ENCODE data around the gene ASIC1. TPM values are rescaled to one million over a fixed set of nuclear protein-coding genes. Genes with fewer than 3 reads are reported as not detected.

Gene ASIC1
- total and polyA plus RNA-seq, 7 experiments from 2014 or later: 0.14 to 10.1 (median 1.7) TPM

DNA sequence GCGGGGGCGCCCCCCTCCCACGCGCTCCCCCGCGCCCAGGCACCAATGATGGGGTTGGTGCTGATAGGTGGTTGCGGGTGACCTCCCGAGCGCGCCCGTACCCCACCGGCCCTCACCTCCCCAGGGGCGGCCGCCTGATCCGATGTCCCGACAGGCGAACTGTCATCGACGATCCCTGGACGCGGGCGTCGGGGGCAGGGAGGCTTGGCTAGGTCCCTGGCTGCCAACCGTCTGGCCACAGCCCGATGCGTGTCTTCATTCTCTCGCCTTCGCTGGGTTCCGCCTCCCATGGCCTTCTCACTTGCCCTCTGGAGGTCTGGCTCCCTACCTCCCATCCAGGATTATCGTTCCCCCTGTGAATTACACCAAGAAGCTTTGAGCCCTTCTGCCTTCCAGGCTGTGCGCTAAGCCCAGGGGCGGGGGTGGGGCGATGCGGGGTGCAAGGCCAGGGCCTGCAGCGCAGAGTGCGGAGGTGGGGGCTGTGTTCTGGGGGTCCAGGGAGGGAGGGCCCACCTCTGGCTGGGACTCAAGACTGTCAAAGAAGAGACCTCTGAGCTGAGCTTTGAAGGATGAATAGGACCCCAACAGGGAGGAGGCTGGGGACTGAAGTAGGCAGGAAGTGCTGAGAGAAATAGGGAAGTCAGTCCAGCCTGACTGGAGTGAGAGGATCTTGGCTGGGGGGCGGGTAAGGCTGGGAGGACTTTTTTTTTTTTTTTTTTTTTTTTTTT, 24.4 kb upstream of the ASIC1 start:
- Mint-ChIP-seq H3K36me3 (no peaks in the 10 kb centered on the region), H3K27me3 (peaks cover 19 to 36% (median 26%) of the 10 kb centered on the region in 5 donors), H3K4me3 (peak overlapping the region in 1 of 10 donors; percentile 28), H3K27ac (no peak overlapping the region), H3K4me1 (peaks cover 0 to 3% (median 0%) of the 10 kb centered on the region in 7 donors), H3K9me3 (peaks cover 0 to 1% (median 0%) of the 10 kb centered on the region in 11 donors)
- Histone ChIP-seq H3K4me3 (ENCODE audit: low read length) (no peak overlapping the region), H3K9me3 (ENCODE audit: control insufficient read depth in 2 of 3, low read length in 3 of 3) (no peaks in the 10 kb centered on the region), H3K4me1 (ENCODE audit: control insufficient read depth in 2 of 2, insufficient read depth in 2 of 2, low read length in 2 of 2) (no peaks in the 10 kb centered on the region), H3K27ac (ENCODE audit: low read depth, low read length) (no peak overlapping the region), H3K27me3 (ENCODE audit: control insufficient read depth in 2 of 2, insufficient read depth in 2 of 2, low read length in 2 of 2) (peaks cover 0 to 4% of the 10 kb centered on the region in 2 donors), H3K36me3 (ENCODE audit: control insufficient read depth in 2 of 3, insufficient read depth in 3 of 3, low read length in 3 of 3) (no peaks in the 10 kb centered on the region)
- DNase-seq: no peak
- intact Hi-C loops (cut with micrococcal nuclease): no loop called here
- ChIA-PET CTCF (interaction anchor here (0.6 kb wide), 1 partner anchor 656 kb away, joined by 3 read pairs; no protein-coding TSS in a partner anchor), POLR2A (interaction anchor here (0.6 to 0.7 kb wide), 3 partner anchors 149 to 1115 kb away, joined by 3 to 6 read pairs (median 3); no protein-coding TSS in a partner anchor)
- ATAC-seq: peak; percentile 73

GRCh38 chr12:50038336-50038735, 19.1 kb upstream of the ASIC1 start:
- ATAC-seq: no peak
- DNase-seq: no peak
- no peaks in the 10 kb centered on the region for H3K36me3 ChIP-seq (ENCODE audit: control insufficient read depth in 2 of 3, insufficient read depth in 3 of 3, low read length in 3 of 3)
- no peaks in the 10 kb centered on the region for H3K27me3 ChIP-seq (ENCODE audit: control insufficient read depth in 2 of 2, insufficient read depth in 2 of 2, low read length in 2 of 2)
- no peaks in the 10 kb centered on the region for H3K9me3 Mint-ChIP-seq
- no peak overlapping the region for H3K27ac ChIP-seq (ENCODE audit: low read depth, low read length)
- ChIA-PET POLR2A (interaction anchor here (1.2 kb wide), 1 partner anchor 16 kb away, joined by 3 read pairs; no protein-coding TSS in a partner anchor), CTCF (interaction anchor here (0.6 to 6.7 kb wide), 8 partner anchors 12 to 552 kb away, joined by 3 to 47 read pairs (median 4); no protein-coding TSS in a partner anchor)
- peaks cover 0 to 11% (median 0%) of the 10 kb centered on the region in 7 donors for H3K4me1 Mint-ChIP-seq
- peak overlapping the region in 1 of 9 donors; percentile 36 for H3K27ac Mint-ChIP-seq
- no peaks in the 10 kb centered on the region for H3K4me1 ChIP-seq (ENCODE audit: control insufficient read depth in 2 of 2, insufficient read depth in 2 of 2, low read length in 2 of 2)
- intact Hi-C loops (cut with micrococcal nuclease): no loop called here
- H3K36me3 Mint-ChIP-seq: no peaks in the 10 kb centered on the region
- H3K4me3 Mint-ChIP-seq: no peak overlapping the region
- peaks cover 12 to 30% (median 15%) of the 10 kb centered on the region in 5 donors for H3K27me3 Mint-ChIP-seq
- H3K9me3 ChIP-seq (ENCODE audit: control insufficient read depth in 2 of 3, low read length in 3 of 3): no peaks in the 10 kb centered on the region
- no peak overlapping the region for H3K4me3 ChIP-seq (ENCODE audit: low read length)

DNA sequence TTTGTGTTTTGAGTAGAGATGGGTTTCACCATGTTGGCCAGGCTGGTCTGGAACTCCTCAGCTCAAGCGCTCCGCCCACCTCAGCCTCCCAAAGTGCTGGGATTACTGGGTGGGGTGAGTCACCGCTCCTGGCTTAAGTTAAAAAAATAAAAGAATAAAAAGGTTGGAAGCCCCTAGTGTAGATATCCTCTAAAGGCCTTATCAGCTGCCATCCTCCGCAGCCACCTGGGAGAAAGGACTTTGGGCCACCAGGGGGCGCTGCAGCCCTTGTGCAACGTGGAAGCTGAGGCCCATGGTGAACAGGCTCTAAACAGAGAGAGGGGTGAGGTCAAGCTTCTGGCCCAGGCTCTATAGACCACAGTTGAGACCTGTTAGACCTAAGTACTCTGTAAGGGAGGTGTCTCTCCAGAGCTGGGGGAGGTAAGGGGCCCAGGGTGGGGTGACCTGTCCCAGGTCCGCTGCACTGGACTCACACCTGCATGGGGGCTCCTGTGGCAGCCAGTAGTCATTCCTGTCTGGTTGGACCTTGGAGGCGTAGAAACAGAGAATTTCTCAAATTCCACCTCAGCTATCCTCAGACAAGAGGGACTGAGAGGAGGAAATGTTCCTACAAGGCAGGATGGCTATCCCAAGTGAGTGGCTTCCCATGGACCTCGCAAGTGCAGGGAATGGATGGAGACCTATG, 18.1 kb upstream of the ASIC1 start:
- ATAC-seq (peak; percentile 87), DNase-seq (peak; percentile 54 to 92 (median 74))
- peaks cover 7 to 23% (median 14%) of the 10 kb centered on the region in 5 donors for H3K27me3 Mint-ChIP-seq
- H3K4me3 Mint-ChIP-seq: no peak overlapping the region
- ChIA-PET CTCF (interaction anchor here (0.6 to 6.7 kb wide), 11 partner anchors 9 to 553 kb away, joined by 3 to 47 read pairs (median 4); no protein-coding TSS in a partner anchor), POLR2A (interaction anchor here (1.2 kb wide), 1 partner anchor 15 kb away, joined by 3 read pairs; no protein-coding TSS in a partner anchor)
- H3K36me3 ChIP-seq (ENCODE audit: control insufficient read depth in 2 of 3, insufficient read depth in 3 of 3, low read length in 3 of 3): no peaks in the 10 kb centered on the region
- H3K4me1 ChIP-seq (ENCODE audit: control insufficient read depth in 2 of 2, insufficient read depth in 2 of 2, low read length in 2 of 2): no peaks in the 10 kb centered on the region
- no peak overlapping the region for H3K4me3 ChIP-seq (ENCODE audit: low read length)
- intact Hi-C loops (cut with micrococcal nuclease): loop anchor here (1.0 kb wide), 3 partner anchors 17 to 36 kb away; no protein-coding TSS in a partner anchor
- peaks cover 0 to 15% (median 0%) of the 10 kb centered on the region in 7 donors for H3K4me1 Mint-ChIP-seq
- peak overlapping the region in 1 of 9 donors; percentile 68 for H3K27ac Mint-ChIP-seq
- H3K36me3 Mint-ChIP-seq: no peaks in the 10 kb centered on the region
- no peaks in the 10 kb centered on the region for H3K9me3 ChIP-seq (ENCODE audit: control insufficient read depth in 2 of 3, low read length in 3 of 3)
- no peaks in the 10 kb centered on the region for H3K9me3 Mint-ChIP-seq
- no peak overlapping the region for H3K27ac ChIP-seq (ENCODE audit: low read depth, low read length)
- H3K27me3 ChIP-seq (ENCODE audit: control insufficient read depth in 2 of 2, insufficient read depth in 2 of 2, low read length in 2 of 2): no peaks in the 10 kb centered on the region

GRCh38 chr12:50040657-50041056, 16.7 kb upstream of the ASIC1 start:
- ATAC-seq (no peak), DNase-seq (no peak)
- Mint-ChIP-seq H3K4me1 (peaks cover 0 to 15% (median 0%) of the 10 kb centered on the region in 7 donors), H3K4me3 (no peak overlapping the region), H3K27me3 (peaks cover 0 to 14% (median 8%) of the 10 kb centered on the region in 5 donors), H3K9me3 (no peaks in the 10 kb centered on the region), H3K36me3 (no peaks in the 10 kb centered on the region), H3K27ac (no peak overlapping the region)
- H3K27ac ChIP-seq (ENCODE audit: low read depth, low read length): no peak overlapping the region
- H3K4me3 ChIP-seq (ENCODE audit: low read length): no peak overlapping the region
- intact Hi-C loops (cut with micrococcal nuclease): no loop called here
- POLR2A ChIA-PET: no interaction called here
- no peaks in the 10 kb centered on the region for H3K4me1 ChIP-seq (ENCODE audit: control insufficient read depth in 2 of 2, insufficient read depth in 2 of 2, low read length in 2 of 2)
- H3K9me3 ChIP-seq (ENCODE audit: control insufficient read depth in 2 of 3, low read length in 3 of 3): no peaks in the 10 kb centered on the region
- no peaks in the 10 kb centered on the region for H3K36me3 ChIP-seq (ENCODE audit: control insufficient read depth in 2 of 3, insufficient read depth in 3 of 3, low read length in 3 of 3)
- CTCF ChIA-PET: interaction anchor here (0.7 to 6.7 kb wide), 3 partner anchors 14 to 1498 kb away, joined by 3 to 47 read pairs (median 19); no protein-coding TSS in a partner anchor
- H3K27me3 ChIP-seq (ENCODE audit: control insufficient read depth in 2 of 2, insufficient read depth in 2 of 2, low read length in 2 of 2): no peaks in the 10 kb centered on the region

DNA sequence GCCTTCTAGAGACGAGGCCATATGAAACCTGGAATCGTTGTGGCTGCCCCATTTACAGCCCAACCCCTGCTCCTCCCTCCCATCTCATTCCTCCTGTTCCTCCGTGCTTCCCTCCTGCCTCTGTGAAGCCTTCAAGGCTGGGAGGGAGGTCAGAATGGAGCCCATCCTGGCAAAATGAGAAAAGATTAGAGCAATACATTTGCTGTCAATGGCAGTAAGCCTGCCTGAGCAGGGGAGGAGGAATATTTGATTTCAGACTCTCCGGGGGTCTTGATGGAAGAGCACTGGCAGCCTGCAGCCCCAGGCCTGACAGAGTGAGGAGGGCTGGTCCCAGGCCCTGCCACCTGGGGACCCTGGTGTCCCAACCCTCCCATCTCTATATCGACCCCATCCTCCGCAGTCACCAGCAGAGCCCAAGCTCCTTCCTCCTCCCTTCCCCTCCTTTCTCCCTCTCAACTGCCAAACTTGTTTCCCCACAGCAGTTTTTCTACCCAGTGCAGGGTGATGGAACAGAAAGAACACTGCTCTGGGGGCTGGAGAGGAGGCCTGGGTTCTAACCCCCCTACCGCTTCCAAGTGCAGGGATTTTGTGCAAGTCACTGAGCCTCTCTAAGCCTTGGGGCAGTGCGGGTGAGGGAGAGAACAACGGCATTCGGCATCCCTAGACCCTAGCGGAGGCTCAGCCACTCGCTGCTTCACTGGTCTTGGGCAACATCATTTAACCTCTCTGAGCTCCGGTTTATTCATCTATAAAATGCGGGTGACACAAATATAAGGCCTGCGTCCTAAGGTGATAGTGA, 16.1 kb upstream of the ASIC1 start:
- H3K27me3 Mint-ChIP-seq: peaks cover 0 to 10% (median 4%) of the 10 kb centered on the region in 5 donors
- POLR2A ChIA-PET: no interaction called here
- no peaks in the 10 kb centered on the region for H3K9me3 Mint-ChIP-seq

DNA sequence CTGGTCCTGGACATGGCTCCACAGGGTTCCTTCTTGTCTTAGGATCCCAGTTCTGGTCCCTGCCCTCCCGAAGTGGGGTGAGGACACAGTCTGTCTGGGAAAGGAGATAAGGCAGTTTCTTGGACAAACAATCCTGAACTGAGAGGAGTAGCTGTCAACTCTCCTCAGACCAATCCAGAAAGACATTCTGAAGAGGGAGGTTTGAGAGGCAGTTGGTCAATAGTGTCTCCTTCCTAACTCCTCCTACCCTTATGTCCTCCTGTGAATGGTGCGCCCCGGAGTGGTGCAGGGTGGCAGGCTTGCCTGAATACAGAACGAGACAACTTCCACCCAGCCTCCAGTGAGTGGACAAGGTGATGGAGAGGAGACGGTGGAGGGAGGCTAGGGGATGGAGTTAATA, 15.4 kb upstream of the ASIC1 start:
- Mint-ChIP-seq H3K4me1 (peaks cover 0 to 15% (median 0%) of the 10 kb centered on the region in 7 donors), H3K4me3 (no peak overlapping the region), H3K9me3 (no peaks in the 10 kb centered on the region), H3K27me3 (peaks cover 0 to 5% (median 0%) of the 10 kb centered on the region in 5 donors), H3K27ac (peak overlapping the region in 1 of 9 donors; percentile 6), H3K36me3 (no peaks in the 10 kb centered on the region)
- Histone ChIP-seq H3K36me3 (ENCODE audit: control insufficient read depth in 2 of 3, insufficient read depth in 3 of 3, low read length in 3 of 3) (no peaks in the 10 kb centered on the region), H3K27me3 (ENCODE audit: control insufficient read depth in 2 of 2, insufficient read depth in 2 of 2, low read length in 2 of 2) (no peaks in the 10 kb centered on the region), H3K4me3 (ENCODE audit: low read length) (no peak overlapping the region), H3K4me1 (ENCODE audit: control insufficient read depth in 2 of 2, insufficient read depth in 2 of 2, low read length in 2 of 2) (no peaks in the 10 kb centered on the region), H3K9me3 (ENCODE audit: control insufficient read depth in 2 of 3, low read length in 3 of 3) (no peaks in the 10 kb centered on the region), H3K27ac (ENCODE audit: low read depth, low read length) (no peak overlapping the region)
- DNase-seq (no peak), ATAC-seq (no peak)
- ChIA-PET CTCF (interaction anchor here (4.5 to 6.7 kb wide), 2 partner anchors 13 to 26 kb away, joined by 19 to 47 read pairs; no protein-coding TSS in a partner anchor), POLR2A (no interaction called here)
- intact Hi-C loops (cut with micrococcal nuclease): no loop called here

More for the DNA sequence above, 16.1 kb upstream of the ASIC1 start:
- H3K9me3 ChIP-seq (ENCODE audit: control insufficient read depth in 2 of 3, low read length in 3 of 3): no peaks in the 10 kb centered on the region
- peaks cover 0 to 15% (median 0%) of the 10 kb centered on the region in 7 donors for H3K4me1 Mint-ChIP-seq
- no peaks in the 10 kb centered on the region for H3K27me3 ChIP-seq (ENCODE audit: control insufficient read depth in 2 of 2, insufficient read depth in 2 of 2, low read length in 2 of 2)
- H3K36me3 ChIP-seq (ENCODE audit: control insufficient read depth in 2 of 3, insufficient read depth in 3 of 3, low read length in 3 of 3): no peaks in the 10 kb centered on the region
- no peaks in the 10 kb centered on the region for H3K36me3 Mint-ChIP-seq
- H3K4me1 ChIP-seq (ENCODE audit: control insufficient read depth in 2 of 2, insufficient read depth in 2 of 2, low read length in 2 of 2): no peaks in the 10 kb centered on the region
- H3K27ac ChIP-seq (ENCODE audit: low read depth, low read length): no peak overlapping the region
- no peak overlapping the region for H3K4me3 Mint-ChIP-seq
- no peak for ATAC-seq
- DNase-seq: no peak
- H3K27ac Mint-ChIP-seq: peak overlapping the region in 1 of 9 donors; percentile 6
- intact Hi-C loops (cut with micrococcal nuclease): no loop called here
- no peak overlapping the region for H3K4me3 ChIP-seq (ENCODE audit: low read length)
- CTCF ChIA-PET: interaction anchor here (4.5 to 6.7 kb wide), 2 partner anchors 14 to 27 kb away, joined by 19 to 47 read pairs; no protein-coding TSS in a partner anchor

Measured in naive thymus-derived CD4-positive, alpha-beta T cell (primary cell).